Measurements from ENCODE around the gene ACTA1.

The ACTA1 gene

DNA sequence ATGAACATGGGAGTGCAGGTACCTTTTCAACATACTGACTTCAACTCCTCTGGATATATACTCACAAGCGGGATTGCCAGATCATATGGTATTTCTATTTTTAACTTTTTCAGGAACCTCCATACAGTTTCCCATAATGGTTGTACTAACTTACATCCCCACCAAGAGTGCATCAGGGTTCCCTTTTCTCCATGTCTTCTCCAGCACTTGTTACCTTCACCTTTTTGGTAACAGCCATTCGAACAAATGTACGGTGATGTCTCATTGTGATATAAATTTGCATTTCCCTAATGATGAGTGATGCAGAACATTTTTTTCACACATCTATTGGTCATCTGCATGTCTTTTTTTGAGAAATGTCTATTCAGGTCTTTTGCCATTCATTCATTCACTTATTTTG, 25.9 kb upstream of the ACTA1 start:
- no peak overlapping the region for H3K27ac ChIP-seq (ENCODE audit: low read depth, low read length)
- H3K4me3 ChIP-seq (ENCODE audit: low read length), result no peak overlapping the region
- no peaks in the 10 kb centered on the region for H3K4me1 ChIP-seq (ENCODE audit: control insufficient read depth, insufficient read depth, low read length)
- no peaks in the 10 kb centered on the region for H3K27me3 ChIP-seq (ENCODE audit: control insufficient read depth, insufficient read depth, low read length)
- peaks cover 31% of the 10 kb centered on the region for H3K36me3 ChIP-seq (ENCODE audit: control insufficient read depth, insufficient read depth, low read length)
- H3K9ac ChIP-seq (ENCODE audit: low read length), result no peak overlapping the region

DNA sequence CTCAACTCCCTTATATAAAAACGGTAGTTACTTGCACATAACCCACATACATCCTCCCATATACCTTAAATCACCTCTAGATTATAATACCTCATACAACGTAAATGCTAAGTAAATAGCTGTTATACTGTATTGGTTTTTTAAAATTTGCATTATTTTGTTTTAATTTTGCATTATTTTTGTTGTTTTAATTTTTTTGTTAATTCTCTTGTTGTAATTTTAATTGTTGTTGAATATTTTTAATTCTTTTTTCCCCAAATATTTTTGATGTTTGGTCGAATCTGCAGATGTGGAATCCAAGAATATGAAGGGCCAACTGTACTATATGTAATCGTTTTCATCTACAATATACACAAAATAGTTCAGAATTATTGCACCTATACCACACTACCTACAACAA, 23.5 kb upstream of the ACTA1 start:
- Histone ChIP-seq H3K4me1 (ENCODE audit: control insufficient read depth, insufficient read depth, low read length) (no peaks in the 10 kb centered on the region), H3K4me3 (ENCODE audit: low read length) (no peak overlapping the region), H3K9ac (ENCODE audit: low read length) (no peak overlapping the region), H3K27ac (ENCODE audit: low read depth, low read length) (no peak overlapping the region), H3K36me3 (ENCODE audit: control insufficient read depth, insufficient read depth, low read length) (peaks cover 17% of the 10 kb centered on the region), H3K27me3 (ENCODE audit: control insufficient read depth, insufficient read depth, low read length) (no peaks in the 10 kb centered on the region)

GRCh38 chr1:229456016-229456415, 22.1 kb upstream of the ACTA1 start:
- Histone ChIP-seq H3K27me3 (ENCODE audit: control insufficient read depth, insufficient read depth, low read length) (no peaks in the 10 kb centered on the region), H3K27ac (ENCODE audit: low read depth, low read length) (no peak overlapping the region), H3K4me1 (ENCODE audit: control insufficient read depth, insufficient read depth, low read length) (no peaks in the 10 kb centered on the region), H3K36me3 (ENCODE audit: control insufficient read depth, insufficient read depth, low read length) (peaks cover 17% of the 10 kb centered on the region), H3K9ac (ENCODE audit: low read length) (no peak overlapping the region), H3K4me3 (ENCODE audit: low read length) (no peak overlapping the region)

- Histone ChIP-seq H3K27ac (ENCODE audit: low read depth, low read length) (no peak overlapping the region), H3K4me1 (ENCODE audit: control insufficient read depth, insufficient read depth, low read length) (no peaks in the 10 kb centered on the region), H3K36me3 (ENCODE audit: control insufficient read depth, insufficient read depth, low read length) (peaks cover 4% of the 10 kb centered on the region), H3K9ac (ENCODE audit: low read length) (no peak overlapping the region), H3K4me3 (ENCODE audit: low read length) (no peak overlapping the region), H3K27me3 (ENCODE audit: control insufficient read depth, insufficient read depth, low read length) (no peaks in the 10 kb centered on the region)
Measured at GRCh38 chr1:229454056-229454455, 20.2 kb upstream of the ACTA1 start.

- no peak overlapping the region for H3K4me3 ChIP-seq (ENCODE audit: low read length)
- H3K9ac ChIP-seq (ENCODE audit: low read length), result no peak overlapping the region
- H3K27me3 ChIP-seq (ENCODE audit: control insufficient read depth, insufficient read depth, low read length), result no peaks in the 10 kb centered on the region
- H3K4me1 ChIP-seq (ENCODE audit: control insufficient read depth, insufficient read depth, low read length), result no peaks in the 10 kb centered on the region
- peaks cover 4% of the 10 kb centered on the region for H3K36me3 ChIP-seq (ENCODE audit: control insufficient read depth, insufficient read depth, low read length)
- H3K27ac ChIP-seq (ENCODE audit: low read depth, low read length), result no peak overlapping the region
Measured at GRCh38 chr1:229452956-229453801, 19.3 kb upstream of the ACTA1 start.

DNA sequence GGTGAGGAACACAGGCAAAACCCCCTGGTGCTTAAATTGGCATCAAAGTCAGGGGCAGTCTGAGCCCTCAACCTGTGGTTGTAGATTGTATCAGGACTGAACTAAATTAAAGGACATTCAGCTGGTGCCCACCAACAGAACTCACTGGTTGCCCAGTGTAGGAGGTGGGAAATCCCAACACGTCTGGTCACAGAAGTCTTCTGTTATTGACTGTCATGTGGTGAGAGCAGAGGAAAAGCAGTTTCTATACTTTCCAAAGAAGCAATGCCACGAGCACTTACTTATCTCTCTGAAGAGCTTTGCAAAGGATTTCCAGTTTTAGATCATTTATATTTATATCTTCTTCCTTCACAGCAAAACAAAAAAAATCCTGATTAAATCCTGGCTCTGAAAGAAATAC, 15.0 kb upstream of the ACTA1 start:
- Histone ChIP-seq H3K27ac (ENCODE audit: low read depth, low read length) (no peak overlapping the region), H3K4me3 (ENCODE audit: low read length) (no peak overlapping the region), H3K36me3 (ENCODE audit: control insufficient read depth, insufficient read depth, low read length) (peaks cover 2% of the 10 kb centered on the region), H3K27me3 (ENCODE audit: control insufficient read depth, insufficient read depth, low read length) (no peaks in the 10 kb centered on the region), H3K4me1 (ENCODE audit: control insufficient read depth, insufficient read depth, low read length) (no peaks in the 10 kb centered on the region), H3K9ac (ENCODE audit: low read length) (no peak overlapping the region)

GRCh38 chr1:229448354-229448753, 14.5 kb upstream of the ACTA1 start:
- no peak overlapping the region for H3K27ac ChIP-seq (ENCODE audit: low read depth, low read length)
- no peak overlapping the region for H3K4me3 ChIP-seq (ENCODE audit: low read length)
- H3K36me3 ChIP-seq (ENCODE audit: control insufficient read depth, insufficient read depth, low read length), result peaks cover 2% of the 10 kb centered on the region
- no peaks in the 10 kb centered on the region for H3K27me3 ChIP-seq (ENCODE audit: control insufficient read depth, insufficient read depth, low read length)
- no peak overlapping the region for H3K9ac ChIP-seq (ENCODE audit: low read length)
- no peaks in the 10 kb centered on the region for H3K4me1 ChIP-seq (ENCODE audit: control insufficient read depth, insufficient read depth, low read length)

DNA sequence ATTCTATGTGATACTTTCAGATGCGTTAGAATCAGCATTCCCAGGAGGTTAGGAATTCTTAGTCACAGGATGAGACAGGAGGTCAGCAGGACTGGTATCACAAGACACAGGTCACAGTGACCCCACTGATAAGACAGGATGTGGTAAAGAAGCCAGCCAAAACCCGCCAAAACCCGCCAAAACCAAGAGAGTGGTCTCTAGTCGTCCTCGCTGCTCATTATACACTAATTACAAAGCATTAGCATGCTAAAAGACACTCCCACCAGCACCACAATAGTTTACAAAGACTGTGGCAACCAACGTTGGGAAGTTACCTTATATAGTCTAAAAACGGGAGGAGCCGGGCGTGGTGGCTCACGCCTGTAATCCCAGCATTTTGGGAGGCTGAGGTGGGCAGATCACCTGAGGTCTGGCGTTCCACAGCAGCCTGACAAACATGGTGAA, 13.9 kb upstream of the ACTA1 start:
- Histone ChIP-seq H3K9ac (ENCODE audit: low read length) (no peak overlapping the region), H3K36me3 (ENCODE audit: control insufficient read depth, insufficient read depth, low read length) (peaks cover 2% of the 10 kb centered on the region), H3K4me3 (ENCODE audit: low read length) (no peak overlapping the region), H3K27me3 (ENCODE audit: control insufficient read depth, insufficient read depth, low read length) (no peaks in the 10 kb centered on the region), H3K27ac (ENCODE audit: low read depth, low read length) (no peak overlapping the region), H3K4me1 (ENCODE audit: control insufficient read depth, insufficient read depth, low read length) (no peaks in the 10 kb centered on the region)

- H3K36me3 ChIP-seq (ENCODE audit: control insufficient read depth, insufficient read depth, low read length), result peaks cover 2% of the 10 kb centered on the region
- H3K4me1 ChIP-seq (ENCODE audit: control insufficient read depth, insufficient read depth, low read length), result no peaks in the 10 kb centered on the region
- H3K27me3 ChIP-seq (ENCODE audit: control insufficient read depth, insufficient read depth, low read length), result no peaks in the 10 kb centered on the region
- H3K27ac ChIP-seq (ENCODE audit: low read depth, low read length), result no peak overlapping the region
- no peak overlapping the region for H3K9ac ChIP-seq (ENCODE audit: low read length)
- no peak overlapping the region for H3K4me3 ChIP-seq (ENCODE audit: low read length)
Measured at GRCh38 chr1:229445828-229446227, 11.9 kb upstream of the ACTA1 start.

DNA sequence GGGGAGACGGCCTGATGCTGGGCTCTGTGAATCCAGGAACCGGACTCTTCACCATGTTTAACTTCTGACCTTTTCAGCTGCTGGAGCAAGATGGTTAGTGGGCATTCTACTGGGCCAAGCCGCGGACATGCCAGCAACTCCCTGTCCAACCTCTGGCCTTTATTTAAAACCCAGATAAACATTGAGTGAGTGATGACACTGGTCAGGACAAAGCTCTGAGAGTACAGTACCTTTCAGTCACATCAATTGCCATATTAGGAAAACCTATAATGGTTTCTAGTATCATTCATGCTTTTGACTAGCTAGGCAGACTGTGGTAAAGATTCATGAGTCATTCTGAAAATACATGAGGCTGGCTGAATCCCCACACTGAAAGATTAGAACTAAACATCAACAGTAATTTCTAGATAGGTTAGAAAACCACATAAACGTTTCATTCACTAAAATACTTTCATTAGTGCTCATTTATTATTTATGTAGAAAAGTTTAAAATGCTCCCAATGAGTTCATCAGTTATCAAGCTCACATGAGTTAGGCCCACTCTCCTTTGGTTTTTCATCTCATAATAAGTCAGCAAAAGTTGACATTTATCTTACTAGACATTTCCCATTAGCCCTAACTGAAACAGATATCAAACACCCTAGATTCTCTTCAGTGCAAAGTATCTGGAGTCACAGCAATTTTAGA, 7.1 kb upstream of the ACTA1 start:
- H3K36me3 ChIP-seq (ENCODE audit: control insufficient read depth, insufficient read depth, low read length), result peaks cover 3% of the 10 kb centered on the region
- H3K27me3 ChIP-seq (ENCODE audit: control insufficient read depth, insufficient read depth, low read length), result no peaks in the 10 kb centered on the region
- H3K27ac ChIP-seq (ENCODE audit: low read depth, low read length), result no peak overlapping the region
- no peak overlapping the region for H3K9ac ChIP-seq (ENCODE audit: low read length)
- H3K4me3 ChIP-seq (ENCODE audit: low read length), result no peak overlapping the region
- no peaks in the 10 kb centered on the region for H3K4me1 ChIP-seq (ENCODE audit: control insufficient read depth, insufficient read depth, low read length)

GRCh38 chr1:229438021-229438420, 4.1 kb upstream of the ACTA1 start:
- Histone ChIP-seq H3K4me1 (ENCODE audit: control insufficient read depth, insufficient read depth, low read length) (no peaks in the 10 kb centered on the region), H3K9ac (ENCODE audit: low read length) (no peak overlapping the region), H3K27ac (ENCODE audit: low read depth, low read length) (no peak overlapping the region), H3K27me3 (ENCODE audit: control insufficient read depth, insufficient read depth, low read length) (peaks cover 17% of the 10 kb centered on the region), H3K36me3 (ENCODE audit: control insufficient read depth, insufficient read depth, low read length) (peaks cover 3% of the 10 kb centered on the region), H3K4me3 (ENCODE audit: low read length) (no peak overlapping the region)

GRCh38 chr1:229437443-229437842, 3.5 kb upstream of the ACTA1 start:
- no peak overlapping the region for H3K27ac ChIP-seq (ENCODE audit: low read depth, low read length)
- H3K9ac ChIP-seq (ENCODE audit: low read length), result no peak overlapping the region
- H3K27me3 ChIP-seq (ENCODE audit: control insufficient read depth, insufficient read depth, low read length), result peaks cover 23% of the 10 kb centered on the region
- H3K36me3 ChIP-seq (ENCODE audit: control insufficient read depth, insufficient read depth, low read length), result peaks cover 3% of the 10 kb centered on the region
- H3K4me1 ChIP-seq (ENCODE audit: control insufficient read depth, insufficient read depth, low read length), result no peaks in the 10 kb centered on the region
- H3K4me3 ChIP-seq (ENCODE audit: low read length), result no peak overlapping the region

DNA sequence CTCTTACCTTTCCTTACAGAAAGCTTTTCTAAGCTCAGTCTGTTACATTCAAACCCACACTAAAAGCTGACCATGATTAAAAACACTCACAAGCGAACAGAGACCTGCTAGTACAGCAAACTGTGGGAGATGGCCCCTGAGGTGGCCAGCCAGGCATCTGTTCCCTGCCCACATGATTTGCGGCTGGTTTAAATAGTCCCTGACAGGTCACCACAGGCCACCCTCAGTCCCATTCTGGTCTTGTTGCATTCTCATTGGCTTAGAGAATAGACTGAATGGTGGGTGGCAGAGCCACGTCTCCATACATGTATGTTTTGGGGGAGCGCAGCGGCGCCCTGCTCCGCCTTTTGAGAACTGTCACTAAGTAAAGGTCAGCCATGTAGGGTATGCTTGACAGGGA, 2.3 kb upstream of the ACTA1 start:
- Histone ChIP-seq H3K4me3 (ENCODE audit: low read length) (no peak overlapping the region), H3K9ac (ENCODE audit: low read length) (no peak overlapping the region), H3K36me3 (ENCODE audit: control insufficient read depth, insufficient read depth, low read length) (peaks cover 3% of the 10 kb centered on the region), H3K4me1 (ENCODE audit: control insufficient read depth, insufficient read depth, low read length) (peaks cover 3% of the 10 kb centered on the region), H3K27me3 (ENCODE audit: control insufficient read depth, insufficient read depth, low read length) (peaks cover 32% of the 10 kb centered on the region), H3K27ac (ENCODE audit: low read depth, low read length) (no peak overlapping the region)

Measured in rectal smooth muscle tissue (tissue), 1 donor.